GM21381 (cell line): Measurements from ENCODE around the gene FOSL2.

Experiments used
- ATAC-seq: cut with Tn5 transposase; IDR thresholded peaks from one replicate; pipeline ENCODE4 v1.9.1; 2021; ENCODE audit warnings: mild to moderate bottlenecking, moderate library complexity; ENCODE audit not compliant: unreplicated experiment

Gene FOSL2

GRCh38 chr2:28393114-28393836 is 617 bp downstream of the FOSL2 start:
- ATAC-seq = no peak

- ATAC-seq = no peak
These were observed 1.7 kb downstream of the FOSL2 start for GRCh38 chr2:28394331-28394877.

GRCh38 chr2:28394997-28395333 is 2.3 kb downstream of the FOSL2 start:
- no peak for ATAC-seq

DNA sequence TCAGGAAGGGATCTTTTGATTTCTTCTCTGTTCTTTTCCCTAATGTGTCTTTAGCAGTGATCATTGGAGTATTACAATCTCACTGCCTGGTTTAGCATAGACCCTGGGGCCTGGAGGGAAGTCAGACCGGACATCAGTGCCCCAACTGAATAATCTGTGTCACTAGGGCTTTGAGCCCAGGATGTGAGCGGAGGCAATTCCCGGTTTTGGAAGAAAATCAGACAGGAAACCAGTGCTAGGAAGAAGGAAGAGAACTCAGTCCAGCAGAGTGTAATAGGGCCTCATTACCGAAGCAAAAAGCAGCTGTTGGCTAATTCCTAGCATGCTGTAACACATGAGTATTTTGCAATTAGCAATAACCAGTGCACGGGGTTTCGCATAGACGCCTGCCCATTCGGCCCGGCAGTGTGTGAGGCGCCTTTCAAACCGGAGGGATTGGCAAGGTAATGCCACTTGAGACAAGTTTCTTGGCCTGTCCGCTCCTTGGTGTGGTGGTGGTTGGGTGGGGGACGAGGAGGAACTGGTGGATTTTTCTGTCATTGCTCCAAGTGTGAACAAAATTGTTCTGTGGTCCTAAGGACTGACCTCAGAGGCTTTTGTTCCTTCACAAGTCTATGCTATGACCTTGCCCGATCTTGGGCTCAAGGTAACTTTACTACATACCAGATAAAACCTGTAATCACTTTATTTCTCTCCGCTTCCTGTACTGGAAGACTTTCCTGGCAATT is 2.8 kb downstream of the FOSL2 start:
- ATAC-seq = no peak

DNA sequence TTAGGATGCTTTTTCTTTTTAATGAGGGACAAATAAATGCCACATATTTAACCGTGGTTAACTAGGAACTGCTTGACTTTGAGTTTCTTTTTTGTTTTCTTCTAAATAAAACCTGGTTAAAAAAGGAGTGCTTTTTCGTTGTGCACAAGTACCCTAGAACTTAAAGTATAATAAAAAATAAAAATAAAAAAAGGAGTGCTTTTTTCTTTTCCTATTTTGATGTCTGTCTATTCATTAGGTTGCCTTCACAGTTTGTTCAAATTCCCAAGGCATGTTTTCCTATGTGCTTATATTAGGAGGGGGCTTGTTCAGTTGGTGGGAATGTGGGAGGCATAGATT is 4.4 kb downstream of the FOSL2 start:
- no peak for ATAC-seq

- ATAC-seq = no peak
These were observed 5.6 kb downstream of the FOSL2 start for GRCh38 chr2:28398101-28398834.

- ATAC-seq = no peak
These were observed 6.6 kb downstream of the FOSL2 start for GRCh38 chr2:28399289-28399688.

GRCh38 chr2:28399956-28400355 is 7.3 kb downstream of the FOSL2 start:
- no peak for ATAC-seq

GRCh38 chr2:28400419-28400818 is 7.8 kb downstream of the FOSL2 start:
- ATAC-seq = no peak

GRCh38 chr2:28400921-28401320 is 8.3 kb downstream of the FOSL2 start:
- ATAC-seq = no peak

DNA sequence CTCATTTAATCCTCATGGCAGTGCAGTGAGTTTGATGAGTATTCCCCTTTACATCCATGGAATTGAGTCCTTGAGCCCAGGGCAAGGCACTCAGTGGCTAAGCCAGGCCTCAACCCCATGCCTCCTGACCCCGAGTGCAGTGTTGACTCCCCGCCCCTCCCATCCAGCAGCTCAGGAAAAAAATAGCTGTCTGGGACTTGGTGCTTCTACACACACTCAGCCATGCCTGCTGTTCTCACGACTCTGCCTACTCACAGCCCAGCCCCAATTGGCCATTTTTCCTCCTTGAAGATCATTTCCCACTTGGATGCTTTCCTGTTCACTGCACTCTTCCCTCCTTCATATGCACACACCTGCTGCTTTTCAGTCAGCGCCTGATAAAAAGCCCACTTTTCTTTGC is 8.8 kb downstream of the FOSL2 start:
- no peak for ATAC-seq

GRCh38 chr2:28401948-28402550 is 9.4 kb downstream of the FOSL2 start:
- ATAC-seq = no peak

DNA sequence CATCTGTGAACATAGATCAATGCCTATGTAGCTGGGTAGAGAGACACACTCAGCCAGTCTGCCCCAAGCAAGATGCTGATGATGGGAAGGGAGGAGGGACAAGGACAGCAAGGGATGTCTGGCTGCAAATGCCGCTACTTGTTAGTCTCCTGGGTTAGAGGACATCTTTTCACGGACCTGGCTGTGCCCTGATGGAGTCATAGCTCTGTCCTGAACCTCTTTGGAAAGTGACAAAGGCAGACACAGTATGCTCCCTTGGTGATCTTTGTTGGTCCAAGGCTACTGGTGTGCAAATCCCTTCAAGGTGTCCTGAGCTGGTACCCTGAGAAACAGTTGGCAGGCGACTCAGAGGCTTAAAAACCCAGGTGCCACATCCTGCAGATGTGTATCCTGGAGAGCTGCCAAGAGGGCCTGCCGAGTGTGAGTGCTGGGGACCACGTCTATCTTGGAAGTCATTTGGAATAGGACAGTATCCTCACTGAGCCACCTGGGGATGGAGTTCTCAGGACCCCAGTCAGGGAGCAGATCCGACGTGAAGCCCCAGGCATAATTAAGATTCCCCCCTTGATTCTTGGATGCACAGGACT is 10.8 kb downstream of the FOSL2 start:
- no peak for ATAC-seq

DNA sequence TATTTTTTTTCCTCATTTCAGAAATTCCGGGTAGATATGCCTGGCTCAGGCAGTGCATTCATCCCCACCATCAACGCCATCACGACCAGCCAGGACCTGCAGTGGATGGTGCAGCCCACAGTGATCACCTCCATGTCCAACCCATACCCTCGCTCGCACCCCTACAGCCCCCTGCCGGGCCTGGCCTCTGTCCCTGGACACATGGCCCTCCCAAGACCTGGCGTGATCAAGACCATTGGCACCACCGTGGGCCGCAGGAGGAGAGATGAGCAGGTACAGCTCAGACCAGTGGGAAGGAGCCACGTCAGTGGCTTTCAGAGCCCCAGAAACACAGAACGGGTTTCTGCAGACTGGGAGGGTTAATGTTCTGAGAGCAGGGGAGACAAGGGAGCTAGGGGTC is 11.4 kb downstream of the FOSL2 start:
- no peak for ATAC-seq

DNA sequence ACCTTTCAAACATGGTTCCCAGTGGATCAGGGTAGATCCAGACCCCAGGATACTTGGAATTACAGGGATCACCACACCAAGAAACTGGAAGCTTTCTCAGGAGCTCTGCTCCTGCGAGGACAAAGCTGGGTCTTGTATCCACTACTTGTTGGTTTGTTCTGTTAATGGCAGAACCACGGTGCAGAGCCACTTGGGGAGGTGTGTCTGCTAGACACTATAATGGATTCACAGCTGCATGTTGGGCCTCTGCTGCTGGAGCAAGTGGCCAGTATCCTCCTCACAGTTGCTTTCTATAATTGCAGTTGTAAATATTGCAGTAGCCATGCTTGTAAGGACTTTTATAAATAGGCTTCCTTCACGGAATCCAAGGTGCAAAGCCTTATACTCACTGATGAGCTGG is 12.9 kb downstream of the FOSL2 start:
- ATAC-seq = no peak

GRCh38 chr2:28406276-28407096 is 13.8 kb downstream of the FOSL2 start:
- ATAC-seq = no peak

GRCh38 chr2:28407131-28407975 is 14.7 kb downstream of the FOSL2 start:
- no peak for ATAC-seq

- no peak for ATAC-seq
These were observed 15.5 kb downstream of the FOSL2 start for GRCh38 chr2:28407976-28408690.
